Suprapubic skin (tissue), 4 donors: ENCODE measurements around the gene NPBWR2. TPM values are rescaled to one million over a fixed set of nuclear protein-coding genes. Genes with fewer than 3 reads are reported as not detected.
"Not testable (repeated sequence)": the region's sequence is repeated elsewhere in the genome, so short reads cannot be mapped to it uniquely, and the experiment has no call there.

Source experiments
- DNase-seq, 2 donors: peaks; one replicate each; pipeline ENCODE4 v3.0.0-alpha.2; 2019; ENCODE audit warnings: low spot score in 2 of 2
- H3K27ac ChIP-seq: fragments of 200-600 bp; sonication (generic); one replicate; pipeline ENCODE4 v1.5.1; 2019
- H3K27me3 ChIP-seq: fragments of 200-600 bp; sonication (generic); one replicate; pipeline ENCODE4 v1.5.1; 2019
- H3K36me3 ChIP-seq: fragments of 200-600 bp; sonication (generic); one replicate; pipeline ENCODE4 v1.5.1; 2019
- H3K4me1 ChIP-seq: fragments of 200-600 bp; sonication (generic); one replicate; pipeline ENCODE4 v1.5.1; 2019
- H3K4me3 ChIP-seq: fragments of 200-600 bp; sonication (generic); one replicate; pipeline ENCODE4 v1.5.1; 2019; ENCODE audit warnings: mild to moderate bottlenecking
- H3K9me3 ChIP-seq: fragments of 200-600 bp; sonication (generic); one replicate; pipeline ENCODE4 v1.5.1; 2019
- EP300 ChIP-seq: sonication (generic); formaldehyde crosslinking; IDR thresholded peaks from one replicate; pipeline ENCODE4 v1.6.1; 2017; ENCODE audit warnings: antibody characterized with exemption
- POLR2A ChIP-seq, 2 donors: fragments of 450-650 bp; IDR thresholded peaks; one replicate each; pipeline ENCODE4 v1.6.1; 2017; ENCODE audit warnings: antibody characterized with exemption in 2 of 2, mild to moderate bottlenecking in 2 of 2, moderate library complexity in 2 of 2
- POLR2AphosphoS5 ChIP-seq, 3 donors: sonication (generic); formaldehyde crosslinking; IDR thresholded peaks; one replicate each; pipeline ENCODE4 v1.6.1; 2017; ENCODE audit warnings: antibody characterized with exemption in 3 of 3
- WGBS: methylation state at CpG from one replicate; pipeline ENCODE4 v1.1.5; 2018; 5-methylcytosine and 5-hydroxymethylcytosine counted together
- total RNA-seq, 4 donors: library from RNA; depleted of rRNA; stranded (reverse); fragments of >200 nt; gene quantifications; one replicate each; pipeline ENCODE4 v1.1.0, GENCODE V29; 2016
- TF ChIP-seq, protein P1 (sequence below), 2 donors: fragments of 200-600 bp in 1 of 2; fragments of 450-650 bp in 1 of 2; sonication (generic) in 1 of 2; IDR thresholded peaks; one replicate each; pipeline ENCODE4 v1.5.1; 2016 to 2019; ENCODE audit warnings: antibody characterized with exemption in 2 of 2, mild to moderate bottlenecking in 1 of 2, moderate library complexity in 1 of 2

Gene NPBWR2
- total RNA-seq, 4 donors from 2014 or later, result not detected

DNA sequence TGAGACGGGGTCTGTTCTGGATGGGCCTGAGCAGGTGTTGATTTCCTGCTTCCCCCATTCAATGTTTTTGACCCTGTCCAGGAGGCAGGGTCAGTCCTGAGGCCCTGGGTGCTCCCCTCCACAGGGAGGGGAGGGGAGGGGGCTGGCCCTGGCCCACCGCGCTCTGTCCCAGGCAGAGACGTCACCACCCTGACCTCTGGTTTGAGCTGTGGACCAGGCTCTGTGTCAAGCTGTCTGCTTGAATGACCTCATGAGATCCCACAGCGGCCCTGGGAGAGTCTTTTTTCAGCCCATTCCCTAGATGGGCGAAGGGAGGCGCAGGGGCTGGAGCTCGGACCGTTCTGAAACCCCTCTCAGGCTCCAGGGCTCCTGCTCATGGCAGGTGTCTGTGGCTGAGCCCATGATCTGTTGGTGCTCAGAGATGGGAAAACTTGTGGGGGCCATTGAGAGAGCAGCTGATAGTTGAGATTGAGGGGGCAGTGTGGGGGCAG lies 14.3 kb downstream of the NPBWR2 start:
- H3K4me1 ChIP-seq, result no peaks in the 10 kb centered on the region
- H3K27ac ChIP-seq, result no peak overlapping the region
- no CpG with 5 or more reads among the region's 9 CpGs for WGBS
- H3K9me3 ChIP-seq, result no peaks in the 10 kb centered on the region
- no peak for TF ChIP-seq POLR2AphosphoS5 (IDR thresholded peaks at IDR 0.05)
- H3K27me3 ChIP-seq, result peaks cover 6% of the 10 kb centered on the region
- no peak for DNase-seq
- H3K4me3 ChIP-seq, result no peak overlapping the region
- H3K36me3 ChIP-seq, result no peaks in the 10 kb centered on the region

- TF ChIP-seq EP300, result no peak
- no peak for DNase-seq
- peaks cover 6% of the 10 kb centered on the region for H3K27me3 ChIP-seq
- H3K9me3 ChIP-seq, result no peaks in the 10 kb centered on the region
- H3K27ac ChIP-seq, result no peak overlapping the region
- H3K4me1 ChIP-seq, result no peaks in the 10 kb centered on the region
- H3K36me3 ChIP-seq, result no peaks in the 10 kb centered on the region
- WGBS, result 13% methylated on average over 7 of the region's 27 CpGs
- no peak overlapping the region for H3K4me3 ChIP-seq
Measured at GRCh38 chr20:64092258-64093012, 14.9 kb downstream of the NPBWR2 start.

DNA sequence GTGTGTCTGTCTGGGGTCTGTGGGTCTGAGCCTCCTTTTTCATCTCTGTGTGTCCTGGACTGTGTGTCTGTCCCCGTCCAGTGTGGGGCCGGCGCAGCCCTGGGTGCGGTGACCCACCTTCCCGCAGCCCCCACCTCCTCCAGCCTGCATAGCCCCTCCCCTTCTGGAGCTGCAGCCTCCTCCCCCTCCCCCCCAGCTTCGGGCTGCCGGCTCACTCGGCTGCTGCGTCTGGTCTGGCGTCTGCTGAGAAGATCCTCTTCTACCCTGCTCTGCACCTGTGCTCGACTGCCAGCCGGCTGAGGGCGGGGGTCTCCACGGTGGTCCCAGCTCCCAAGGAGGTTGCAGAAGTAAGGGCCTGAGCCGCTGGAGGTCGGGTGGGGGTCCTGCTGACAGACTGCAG lies 15.6 kb downstream of the NPBWR2 start:
- WGBS, result 25% methylated on average over 8 of the region's 16 CpGs

GRCh38 chr20:64091340-64091739 lies 16.0 kb downstream of the NPBWR2 start:
- Histone ChIP-seq H3K9me3 (no peaks in the 10 kb centered on the region), H3K4me1 (no peaks in the 10 kb centered on the region), H3K36me3 (no peaks in the 10 kb centered on the region), H3K27me3 (peaks cover 6% of the 10 kb centered on the region), H3K4me3 (no peak overlapping the region), H3K27ac (no peak overlapping the region)
- 69% methylated on average over 14 of the region's 19 CpGs for WGBS
- TF ChIP-seq, protein P1, sequence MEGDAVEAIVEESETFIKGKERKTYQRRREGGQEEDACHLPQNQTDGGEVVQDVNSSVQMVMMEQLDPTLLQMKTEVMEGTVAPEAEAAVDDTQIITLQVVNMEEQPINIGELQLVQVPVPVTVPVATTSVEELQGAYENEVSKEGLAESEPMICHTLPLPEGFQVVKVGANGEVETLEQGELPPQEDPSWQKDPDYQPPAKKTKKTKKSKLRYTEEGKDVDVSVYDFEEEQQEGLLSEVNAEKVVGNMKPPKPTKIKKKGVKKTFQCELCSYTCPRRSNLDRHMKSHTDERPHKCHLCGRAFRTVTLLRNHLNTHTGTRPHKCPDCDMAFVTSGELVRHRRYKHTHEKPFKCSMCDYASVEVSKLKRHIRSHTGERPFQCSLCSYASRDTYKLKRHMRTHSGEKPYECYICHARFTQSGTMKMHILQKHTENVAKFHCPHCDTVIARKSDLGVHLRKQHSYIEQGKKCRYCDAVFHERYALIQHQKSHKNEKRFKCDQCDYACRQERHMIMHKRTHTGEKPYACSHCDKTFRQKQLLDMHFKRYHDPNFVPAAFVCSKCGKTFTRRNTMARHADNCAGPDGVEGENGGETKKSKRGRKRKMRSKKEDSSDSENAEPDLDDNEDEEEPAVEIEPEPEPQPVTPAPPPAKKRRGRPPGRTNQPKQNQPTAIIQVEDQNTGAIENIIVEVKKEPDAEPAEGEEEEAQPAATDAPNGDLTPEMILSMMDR (IDR thresholded peaks at IDR 0.05), result no peak
- no peak for TF ChIP-seq EP300
- TF ChIP-seq POLR2A (IDR thresholded peaks at IDR 0.05), result no peak
- no peak for TF ChIP-seq POLR2AphosphoS5 (IDR thresholded peaks at IDR 0.05)
- no peak for DNase-seq

More for the DNA sequence above, 15.6 kb downstream of the NPBWR2 start:
- Histone ChIP-seq H3K36me3 (no peaks in the 10 kb centered on the region), H3K4me3 (no peak overlapping the region), H3K27ac (no peak overlapping the region), H3K27me3 (peaks cover 6% of the 10 kb centered on the region), H3K4me1 (no peaks in the 10 kb centered on the region), H3K9me3 (no peaks in the 10 kb centered on the region)
- no peak for TF ChIP-seq EP300
- DNase-seq, result no peak

- H3K36me3 ChIP-seq, result no peaks in the 10 kb centered on the region
- peaks cover 2% of the 10 kb centered on the region for H3K27me3 ChIP-seq
- no peaks in the 10 kb centered on the region for H3K4me1 ChIP-seq
- no peak overlapping the region for H3K4me3 ChIP-seq
- H3K9me3 ChIP-seq, result no peaks in the 10 kb centered on the region
- TF ChIP-seq POLR2A (IDR thresholded peaks at IDR 0.05) (no peak), POLR2AphosphoS5 (IDR thresholded peaks at IDR 0.05) (no peak), EP300 (no peak)
- TF ChIP-seq, protein P1 (IDR thresholded peaks at IDR 0.05), result no peak
- no peak for DNase-seq
- H3K27ac ChIP-seq, result no peak overlapping the region
- WGBS, result 72% methylated on average over 9 of the region's 10 CpGs
Measured at GRCh38 chr20:64090165-64090564, 17.2 kb downstream of the NPBWR2 start.

GRCh38 chr20:64088586-64088985 lies 18.8 kb downstream of the NPBWR2 start:
- Histone ChIP-seq H3K4me1 (peaks cover 13% of the 10 kb centered on the region), H3K27me3 (peaks cover 17% of the 10 kb centered on the region)
- DNase-seq, H3K9me3 ChIP-seq, H3K27ac ChIP-seq, H3K4me3 ChIP-seq, H3K36me3 ChIP-seq: not testable (repeated sequence)

DNA sequence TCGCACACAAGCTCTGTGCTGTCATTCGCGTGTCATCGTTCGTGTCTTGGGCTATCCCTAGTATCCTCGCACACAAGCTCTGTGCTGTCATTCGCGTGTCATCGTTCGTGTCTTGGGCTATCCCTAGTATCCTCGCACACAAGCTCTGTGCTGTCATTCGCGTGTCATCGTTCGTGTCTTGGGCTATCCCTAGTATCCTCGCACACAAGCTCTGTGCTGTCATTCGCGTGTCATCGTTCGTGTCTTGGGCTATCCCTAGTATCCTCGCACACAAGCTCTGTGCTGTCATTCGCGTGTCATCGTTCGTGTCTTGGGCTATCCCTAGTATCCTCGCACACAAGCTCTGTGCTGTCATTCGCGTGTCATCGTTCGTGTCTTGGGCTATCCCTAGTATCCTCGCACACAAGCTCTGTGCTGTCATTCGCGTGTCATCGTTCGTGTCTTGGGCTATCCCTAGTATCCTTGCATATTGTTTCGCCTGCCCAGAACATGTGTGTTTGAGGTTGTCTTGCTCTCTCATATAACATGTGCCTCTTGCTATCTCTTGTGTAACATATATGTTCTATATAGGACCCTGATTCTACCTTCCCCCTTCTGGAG lies 20.0 kb downstream of the NPBWR2 start:
- not testable (repeated sequence) for H3K36me3 ChIP-seq, DNase-seq, H3K9me3 ChIP-seq, H3K4me3 ChIP-seq, H3K27ac ChIP-seq
- H3K27me3 ChIP-seq, result peaks cover 17% of the 10 kb centered on the region
- peaks cover 22% of the 10 kb centered on the region for H3K4me1 ChIP-seq
- 90% methylated on average over 7 of the region's 36 CpGs for WGBS

DNA sequence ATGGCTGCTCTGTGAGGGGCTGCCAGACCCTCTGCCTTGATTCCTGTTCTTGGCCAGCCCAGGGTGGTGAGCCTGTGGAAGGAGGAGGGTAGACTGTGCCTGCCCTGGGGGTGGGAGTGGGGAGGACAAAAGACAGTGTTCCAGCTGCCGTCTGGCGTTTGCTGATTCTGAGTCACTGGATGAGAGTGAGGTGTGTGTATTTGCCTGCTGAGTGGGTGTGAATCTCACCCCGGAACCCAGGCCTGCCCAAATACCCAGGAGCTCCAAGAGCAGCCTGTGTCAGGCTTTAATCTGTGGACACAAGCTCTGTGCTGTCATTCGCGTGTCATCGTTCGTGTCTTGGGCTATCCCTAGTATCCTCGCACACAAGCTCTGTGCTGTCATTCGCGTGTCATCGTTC lies 20.6 kb downstream of the NPBWR2 start:
- H3K9me3 ChIP-seq, result no peaks in the 10 kb centered on the region
- no peaks in the 10 kb centered on the region for H3K36me3 ChIP-seq
- no peak overlapping the region for H3K4me3 ChIP-seq
- no peak overlapping the region for H3K27ac ChIP-seq
- no peak for TF ChIP-seq EP300
- no peak for TF ChIP-seq POLR2AphosphoS5 (IDR thresholded peaks at IDR 0.05)
- TF ChIP-seq POLR2A (IDR thresholded peaks at IDR 0.05), result no peak
- TF ChIP-seq, protein P1 (IDR thresholded peaks at IDR 0.05), result no peak
- DNase-seq, result no peak
- peaks cover 17% of the 10 kb centered on the region for H3K27me3 ChIP-seq
- H3K4me1 ChIP-seq, result peaks cover 22% of the 10 kb centered on the region
- WGBS, result 83% methylated on average over 7 of the region's 11 CpGs
